C4-2B (cell line): ENCODE data around the gene SNRPB.

Experiments
- ZFX ChIP-seq: fragments of 450-650 bp; IDR thresholded peaks from 2 replicates; pipeline ENCODE4 v1.6.1; 2017
- TF ChIP-seq, protein P1 (sequence below): fragments of 450-650 bp; conservative IDR thresholded peaks from 2 replicates; pipeline ENCODE4 v1.5.1; 2017; ENCODE audit warnings: mild to moderate bottlenecking

DNA sequence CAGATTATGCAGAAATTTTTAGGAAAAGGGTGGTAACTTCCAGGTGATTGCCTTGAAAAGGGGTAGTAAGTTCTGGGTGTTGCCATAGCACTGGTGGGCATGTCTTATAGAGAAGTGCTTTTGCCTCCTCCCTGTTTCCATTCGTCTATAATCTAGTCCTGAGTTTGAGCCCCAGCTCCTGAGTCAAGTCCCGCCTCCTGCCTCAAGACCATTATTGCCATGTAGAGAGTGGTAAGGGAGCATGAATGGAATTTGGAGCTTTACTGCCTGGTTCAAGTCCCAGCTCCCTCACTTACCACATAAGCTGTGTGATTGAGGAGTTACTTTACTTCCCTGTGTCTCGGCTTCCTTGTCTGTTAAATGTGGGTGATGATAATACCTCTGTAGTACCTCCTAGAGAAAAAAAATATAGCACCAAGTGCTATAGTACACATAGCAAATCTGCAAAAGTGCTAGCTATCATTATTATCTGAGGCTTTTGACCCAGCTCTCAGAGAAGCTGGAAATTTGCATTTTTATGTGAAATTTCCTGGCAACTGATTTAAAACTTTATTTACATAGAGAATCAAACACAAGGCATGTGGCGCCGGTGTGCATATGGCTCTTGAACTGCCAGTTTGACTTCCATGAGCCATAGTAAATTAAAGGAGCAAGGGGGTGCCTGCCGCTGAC is 53.9 kb downstream of the SNRPB start:
- TF ChIP-seq, protein P1, sequence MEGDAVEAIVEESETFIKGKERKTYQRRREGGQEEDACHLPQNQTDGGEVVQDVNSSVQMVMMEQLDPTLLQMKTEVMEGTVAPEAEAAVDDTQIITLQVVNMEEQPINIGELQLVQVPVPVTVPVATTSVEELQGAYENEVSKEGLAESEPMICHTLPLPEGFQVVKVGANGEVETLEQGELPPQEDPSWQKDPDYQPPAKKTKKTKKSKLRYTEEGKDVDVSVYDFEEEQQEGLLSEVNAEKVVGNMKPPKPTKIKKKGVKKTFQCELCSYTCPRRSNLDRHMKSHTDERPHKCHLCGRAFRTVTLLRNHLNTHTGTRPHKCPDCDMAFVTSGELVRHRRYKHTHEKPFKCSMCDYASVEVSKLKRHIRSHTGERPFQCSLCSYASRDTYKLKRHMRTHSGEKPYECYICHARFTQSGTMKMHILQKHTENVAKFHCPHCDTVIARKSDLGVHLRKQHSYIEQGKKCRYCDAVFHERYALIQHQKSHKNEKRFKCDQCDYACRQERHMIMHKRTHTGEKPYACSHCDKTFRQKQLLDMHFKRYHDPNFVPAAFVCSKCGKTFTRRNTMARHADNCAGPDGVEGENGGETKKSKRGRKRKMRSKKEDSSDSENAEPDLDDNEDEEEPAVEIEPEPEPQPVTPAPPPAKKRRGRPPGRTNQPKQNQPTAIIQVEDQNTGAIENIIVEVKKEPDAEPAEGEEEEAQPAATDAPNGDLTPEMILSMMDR: no peak
- no peak for TF ChIP-seq ZFX
